Kidney (tissue), 22 donors: ENCODE data around the gene TTLL9. TPM values are rescaled to one million over a fixed set of nuclear protein-coding genes. Genes with fewer than 3 reads are reported as not detected.
A peak's percentile ranks its signal among the peaks of the same experiment; 100 is the strongest.

Experiments
- DNase-seq, 5 donors: peaks; one replicate each; pipeline ENCODE4 v3.0.0-alpha.2; 2013 to 2020
- FAIRE-seq: peaks from 2 replicates; lab custom pipeline; 2012; peaks lifted over from hg19 to GRCh38; lab: Jason Lieb, UNC
- H3K27ac ChIP-seq, 2 donors: one replicate each; pipeline ENCODE4 v1.7.0; 2013; ENCODE audit warnings: low read depth in 2 of 2, low read length in 2 of 2, inconsistent platforms in 1 of 2
- H3K27me3 ChIP-seq: one replicate; pipeline ENCODE4 v1.7.1; 2013; ENCODE audit warnings: low read length, inconsistent platforms; ENCODE audit not compliant: control insufficient read depth, insufficient read depth
- H3K36me3 ChIP-seq, 3 donors: one replicate each; pipeline versions ENCODE4 v1.7.0 to v1.7.1; 2013; ENCODE audit warnings: low read length in 3 of 3, control low read depth in 1 of 3, inconsistent platforms in 1 of 3; ENCODE audit not compliant: insufficient read depth in 3 of 3, control insufficient read depth in 2 of 3
- H3K4me1 ChIP-seq, 3 donors: one replicate each; pipeline versions ENCODE4 v1.7.0 to v1.7.1; 2013; ENCODE audit warnings: low read length in 3 of 3, inconsistent platforms in 1 of 3, low read depth in 1 of 3; ENCODE audit not compliant: control insufficient read depth in 2 of 3, insufficient read depth in 2 of 3
- H3K4me3 ChIP-seq, 3 donors: one replicate each; pipeline versions ENCODE4 v1.7.0 to v1.8.1; 2013; ENCODE audit warnings: low read length in 3 of 3, control low read depth in 1 of 3, inconsistent platforms in 1 of 3
- H3K9ac ChIP-seq, 3 donors: one replicate each; pipeline versions ENCODE4 v1.7.0 to v1.7.1; 2013; ENCODE audit warnings: low read length in 3 of 3, control low read depth in 1 of 3, inconsistent platforms in 1 of 3
- H3K9me3 ChIP-seq, 3 donors: one replicate each; pipeline versions ENCODE4 v1.7.0 to v1.7.1; 2013; ENCODE audit warnings: low read length in 3 of 3, control low read depth in 1 of 3, inconsistent platforms in 1 of 3; ENCODE audit not compliant: control insufficient read depth in 2 of 3, insufficient read depth in 1 of 3
- intact Hi-C: fragments of 100-400 bp; cut with DNase I; formaldehyde crosslinking; loops from one replicate; pipeline ENCODE4 v1.11.1; 2022
- long read RNA-seq, 10 donors: library from polyadenylated mRNA in 1 of 10; unstranded in 1 of 10; transcript quantifications; one replicate each; pipeline ENCODE4 v2.0.0 and lab custom pipeline, GENCODE V29; 2021 to 2026
- polyA plus RNA-seq: library from polyadenylated mRNA; stranded (reverse); fragments of 350-450 nt; fragmentation: Illumina TruSeq; extraction: RNeasy Lipid Tissue Mini Kit (QIAGEN cat#74804); gene quantifications from one replicate; pipeline ENCODE4 v1.2.3, GENCODE V29; 2014; ENCODE audit warnings: low read depth, low replicate concordance; ENCODE audit not compliant: insufficient read depth
- total RNA-seq: library from RNA; stranded (reverse); fragmentation: NEBNext Ultra II Directional; extraction: Animal tissue kit (Norgen Biotek cat#: 25700); gene quantifications from one replicate; pipeline ENCODE4 v1.2.1, GENCODE V29; 2021
- TF ChIP-seq, protein P1 (sequence below): IDR thresholded peaks from 3 replicates; pipeline ENCODE4 v1.5.1; 2012; ENCODE audit warnings: mild to moderate bottlenecking, moderate library complexity, borderline replicate concordance; ENCODE audit not compliant: insufficient read depth; ENCODE audit errors: extremely low read depth
- donor health status: control.
- donor health status: control.
- donor health status: control.
- donor health status: control.
- donor health status: control.
- donor health status: DM: yes; HTN: yes; CAD: no.
- donor health status: Normal renal cell carcinoma (clear cell type).

TTLL9 gene, protein sequence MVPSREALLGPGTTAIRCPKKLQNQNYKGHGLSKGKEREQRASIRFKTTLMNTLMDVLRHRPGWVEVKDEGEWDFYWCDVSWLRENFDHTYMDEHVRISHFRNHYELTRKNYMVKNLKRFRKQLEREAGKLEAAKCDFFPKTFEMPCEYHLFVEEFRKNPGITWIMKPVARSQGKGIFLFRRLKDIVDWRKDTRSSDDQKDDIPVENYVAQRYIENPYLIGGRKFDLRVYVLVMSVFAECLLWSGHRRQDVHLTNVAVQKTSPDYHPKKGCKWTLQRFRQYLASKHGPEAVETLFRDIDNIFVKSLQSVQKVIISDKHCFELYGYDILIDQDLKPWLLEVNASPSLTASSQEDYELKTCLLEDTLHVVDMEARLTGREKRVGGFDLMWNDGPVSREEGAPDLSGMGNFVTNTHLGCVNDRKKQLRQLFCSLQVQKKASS
- total RNA-seq, result 1.9 TPM
- polyA plus RNA-seq, result 0.82 TPM
- long read RNA-seq, donor 1, result 0 reads
- long read RNA-seq, donor 2, result 0 reads
- long read RNA-seq, donor 3, result 0 reads
- long read RNA-seq, donor 4, result 0 reads
- long read RNA-seq, donor 5, result 0 reads
- long read RNA-seq, donor 6, result 0 reads
- long read RNA-seq, donor 7, partial matches to known transcripts, result 1 of 1 reads
- long read RNA-seq, donor 7, other reads (novel, unspliced or antisense), result 0 of 1 reads
- long read RNA-seq, donor 8, partial matches to known transcripts, result 5 of 5 reads
- long read RNA-seq, donor 8, other reads (novel, unspliced or antisense), result 0 of 5 reads
- long read RNA-seq, donor 9, result 0 reads
- long read RNA-seq, donor 10, partial matches to known transcripts, result 6 of 16 reads
- long read RNA-seq, donor 10, other reads (novel, unspliced or antisense), result 10 of 16 reads

DNA sequence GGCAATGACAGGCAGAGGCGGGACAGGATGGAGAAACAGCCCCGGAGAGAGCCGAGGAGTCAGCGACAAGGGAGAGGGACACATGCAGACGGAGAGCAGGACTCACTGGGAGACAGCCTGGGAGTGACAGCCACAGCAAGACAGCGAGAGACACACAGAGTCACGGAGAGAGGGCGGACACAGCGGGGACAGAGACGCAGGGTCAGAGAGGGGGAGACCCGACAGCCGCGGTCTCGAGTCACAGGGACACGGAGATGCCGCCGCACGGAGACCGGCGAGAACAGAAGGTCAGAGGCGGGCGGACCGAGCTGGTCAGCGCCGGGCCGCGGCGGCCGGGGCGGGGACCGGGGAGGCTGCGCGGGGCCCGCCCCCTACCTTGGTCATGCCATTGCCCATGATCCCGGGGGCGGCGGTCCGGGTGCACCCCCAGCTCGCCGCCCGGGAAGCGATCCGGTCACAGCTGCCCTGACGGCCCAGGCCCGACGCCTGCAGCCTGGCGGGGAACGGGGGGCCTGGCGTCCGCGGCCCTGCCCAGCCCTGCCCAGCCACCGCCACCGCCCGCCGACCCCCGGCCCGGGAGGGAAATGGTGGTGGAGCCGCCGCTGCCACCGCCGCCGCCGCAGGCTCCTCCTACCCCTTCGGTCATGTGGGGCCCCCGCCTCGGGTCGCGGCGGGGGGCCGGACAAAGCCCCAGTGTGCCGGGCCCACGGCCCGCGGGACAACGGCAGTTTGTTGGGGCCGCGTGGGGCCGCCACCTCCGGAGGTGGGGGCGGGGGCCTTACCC, at the start of gene TTLL9, which contains the start of gene DUSP15:
Gene TTLL9, plus strand, starts transcription at position 693 of the 784 bp plus-strand sequence. CDS start 493 bp downstream, outside the sequence.
Gene DUSP15, minus strand, starts transcription at position 586 of the 784 bp plus-strand sequence. Its CDS starts 190 bp downstream, at position 396.
- no peaks in the 10 kb centered on the region for H3K27me3 ChIP-seq
- no peaks in the 10 kb centered on the region for H3K36me3 ChIP-seq
- DNase-seq, result peak; percentile 50 to 90 (median 72)
- peak within 1 kb of the TSS; percentile 93 for H3K27ac ChIP-seq
- peak within 1 kb of the TSS; percentile 85 to 95 (median 93) for H3K4me3 ChIP-seq
- TF ChIP-seq, protein P1, sequence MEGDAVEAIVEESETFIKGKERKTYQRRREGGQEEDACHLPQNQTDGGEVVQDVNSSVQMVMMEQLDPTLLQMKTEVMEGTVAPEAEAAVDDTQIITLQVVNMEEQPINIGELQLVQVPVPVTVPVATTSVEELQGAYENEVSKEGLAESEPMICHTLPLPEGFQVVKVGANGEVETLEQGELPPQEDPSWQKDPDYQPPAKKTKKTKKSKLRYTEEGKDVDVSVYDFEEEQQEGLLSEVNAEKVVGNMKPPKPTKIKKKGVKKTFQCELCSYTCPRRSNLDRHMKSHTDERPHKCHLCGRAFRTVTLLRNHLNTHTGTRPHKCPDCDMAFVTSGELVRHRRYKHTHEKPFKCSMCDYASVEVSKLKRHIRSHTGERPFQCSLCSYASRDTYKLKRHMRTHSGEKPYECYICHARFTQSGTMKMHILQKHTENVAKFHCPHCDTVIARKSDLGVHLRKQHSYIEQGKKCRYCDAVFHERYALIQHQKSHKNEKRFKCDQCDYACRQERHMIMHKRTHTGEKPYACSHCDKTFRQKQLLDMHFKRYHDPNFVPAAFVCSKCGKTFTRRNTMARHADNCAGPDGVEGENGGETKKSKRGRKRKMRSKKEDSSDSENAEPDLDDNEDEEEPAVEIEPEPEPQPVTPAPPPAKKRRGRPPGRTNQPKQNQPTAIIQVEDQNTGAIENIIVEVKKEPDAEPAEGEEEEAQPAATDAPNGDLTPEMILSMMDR, result no peak
- FAIRE-seq, result no peak
- peak within 1 kb of the TSS; percentile 72 to 92 (median 89) for H3K9ac ChIP-seq
- intact Hi-C loops, result no loop called here
- H3K4me1 ChIP-seq, result peaks cover 0 to 12% (median 10%) of the 10 kb centered on the region in 3 donors
- no peaks in the 10 kb centered on the region for H3K9me3 ChIP-seq

DNA sequence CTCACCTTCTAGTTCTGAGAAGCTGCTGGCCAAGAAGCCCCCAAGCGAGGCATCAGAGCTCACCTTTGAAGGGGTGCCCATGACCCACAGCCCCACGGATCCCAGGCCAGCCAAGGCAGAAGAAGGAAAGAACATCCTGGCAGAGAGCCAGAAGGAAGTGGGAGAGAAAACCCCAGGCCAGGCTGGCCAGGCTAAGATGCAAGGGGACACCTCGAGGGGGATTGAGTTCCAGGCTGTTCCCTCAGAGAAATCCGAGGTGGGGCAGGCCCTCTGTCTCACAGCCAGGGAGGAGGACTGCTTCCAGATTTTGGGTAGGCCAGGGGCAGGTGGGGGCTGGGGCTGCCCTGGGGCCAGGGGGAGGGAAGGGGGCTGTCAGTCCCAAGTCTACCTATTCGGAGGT, 49.0 kb upstream of the TTLL9 start:
- no peak for FAIRE-seq
- intact Hi-C loops, result loop anchor here (10.0 kb wide), 1 partner anchor 133 kb away; the partner anchor contains the start of gene PDRG1
- Histone ChIP-seq H3K27ac (no peak overlapping the region), H3K9ac (no peak overlapping the region), H3K27me3 (no peaks in the 10 kb centered on the region), H3K36me3 (no peaks in the 10 kb centered on the region), H3K9me3 (no peaks in the 10 kb centered on the region), H3K4me3 (no peak overlapping the region), H3K4me1 (peaks cover 0 to 3% (median 2%) of the 10 kb centered on the region in 3 donors)
- DNase-seq, result no peak
- TF ChIP-seq, protein P1, result no peak
